ENCODE results near the gene MRPS2.
"Not testable (repeated sequence)": the region's sequence is repeated elsewhere in the genome, so short reads cannot be mapped to it uniquely, and the experiment has no call there.

GRCh38 chr9:135534826-135535225, 34.3 kb downstream of the MRPS2 start:
- not testable (repeated sequence) for TF ChIP-seq CTCF, POLR2A, POLR2AphosphoS5, EP300 (IDR thresholded peaks at IDR 0.05)

Data from suprapubic skin (tissue), 4 donors.